ENCODE measurements around the gene ERCC3.
"Not testable (repeated sequence)": the region's sequence is repeated elsewhere in the genome, so short reads cannot be mapped to it uniquely, and the experiment has no call there.

ERCC3 gene

DNA sequence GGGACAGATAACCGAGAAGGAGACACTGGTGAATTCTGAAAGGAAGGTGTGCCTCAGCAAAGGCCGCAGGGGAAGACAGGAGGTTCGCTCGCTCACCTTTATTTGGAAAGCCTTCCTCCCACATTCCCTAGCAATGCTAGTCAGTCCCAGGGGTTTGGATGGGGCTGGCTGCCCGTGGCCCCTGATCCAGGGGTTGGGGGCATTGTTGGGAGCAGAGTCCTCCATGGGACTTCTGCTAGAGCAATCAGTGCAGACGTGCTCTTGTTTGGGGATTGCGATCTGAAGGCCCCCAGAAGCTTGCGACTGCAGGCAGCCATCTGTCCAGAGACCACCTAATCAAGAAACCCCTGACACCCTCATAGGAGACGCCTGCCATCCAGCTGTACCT is 67.8 kb downstream of the ERCC3 start:
- H3K27ac ChIP-seq, result no peak overlapping the region
- TF ChIP-seq, protein P1, sequence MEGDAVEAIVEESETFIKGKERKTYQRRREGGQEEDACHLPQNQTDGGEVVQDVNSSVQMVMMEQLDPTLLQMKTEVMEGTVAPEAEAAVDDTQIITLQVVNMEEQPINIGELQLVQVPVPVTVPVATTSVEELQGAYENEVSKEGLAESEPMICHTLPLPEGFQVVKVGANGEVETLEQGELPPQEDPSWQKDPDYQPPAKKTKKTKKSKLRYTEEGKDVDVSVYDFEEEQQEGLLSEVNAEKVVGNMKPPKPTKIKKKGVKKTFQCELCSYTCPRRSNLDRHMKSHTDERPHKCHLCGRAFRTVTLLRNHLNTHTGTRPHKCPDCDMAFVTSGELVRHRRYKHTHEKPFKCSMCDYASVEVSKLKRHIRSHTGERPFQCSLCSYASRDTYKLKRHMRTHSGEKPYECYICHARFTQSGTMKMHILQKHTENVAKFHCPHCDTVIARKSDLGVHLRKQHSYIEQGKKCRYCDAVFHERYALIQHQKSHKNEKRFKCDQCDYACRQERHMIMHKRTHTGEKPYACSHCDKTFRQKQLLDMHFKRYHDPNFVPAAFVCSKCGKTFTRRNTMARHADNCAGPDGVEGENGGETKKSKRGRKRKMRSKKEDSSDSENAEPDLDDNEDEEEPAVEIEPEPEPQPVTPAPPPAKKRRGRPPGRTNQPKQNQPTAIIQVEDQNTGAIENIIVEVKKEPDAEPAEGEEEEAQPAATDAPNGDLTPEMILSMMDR (conservative IDR thresholded peaks at IDR 0.05), result no peak
- no peak for TF ChIP-seq ZFX (IDR thresholded peaks at IDR 0.05)

DNA sequence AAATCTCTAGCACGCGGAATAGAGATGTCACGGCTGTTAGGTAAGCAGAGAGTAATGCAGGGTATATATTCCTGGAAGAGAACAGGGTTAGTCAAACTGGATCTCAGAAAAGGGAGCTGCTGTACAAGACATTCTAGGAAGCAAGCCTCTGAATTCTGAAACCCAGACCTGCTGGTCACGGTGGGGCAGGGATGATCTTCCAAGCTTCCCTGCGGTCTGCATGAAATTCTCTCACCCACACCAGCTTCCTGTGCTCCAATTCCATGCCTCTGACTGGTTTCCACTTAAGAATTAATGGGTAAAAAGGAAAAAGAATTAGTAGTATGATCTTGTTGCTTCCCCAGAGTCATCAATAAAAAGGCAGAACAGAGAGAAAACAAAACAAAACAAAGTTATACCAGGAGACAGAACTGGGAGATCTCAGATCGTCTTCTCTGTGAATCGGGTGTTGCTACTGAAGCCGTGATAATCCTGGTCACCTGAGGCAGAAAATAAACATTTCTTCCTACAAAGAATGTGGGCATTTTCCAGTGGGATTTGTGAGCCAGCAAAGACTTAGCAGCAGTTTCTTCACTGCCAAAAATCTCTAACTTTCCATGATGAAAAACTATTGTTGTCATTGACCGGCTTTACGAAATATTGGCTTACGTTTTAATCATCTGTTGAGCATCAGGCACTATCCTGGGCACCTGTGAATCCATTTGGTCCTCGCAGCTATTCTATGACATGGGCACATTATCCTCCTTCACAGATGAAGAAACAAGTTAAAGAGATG is 68.6 kb downstream of the ERCC3 start:
- no peak for TF ChIP-seq ZFX (IDR thresholded peaks at IDR 0.05)
- TF ChIP-seq, protein P1 (conservative IDR thresholded peaks at IDR 0.05), result no peak
- H3K27ac ChIP-seq, result no peak overlapping the region

DNA sequence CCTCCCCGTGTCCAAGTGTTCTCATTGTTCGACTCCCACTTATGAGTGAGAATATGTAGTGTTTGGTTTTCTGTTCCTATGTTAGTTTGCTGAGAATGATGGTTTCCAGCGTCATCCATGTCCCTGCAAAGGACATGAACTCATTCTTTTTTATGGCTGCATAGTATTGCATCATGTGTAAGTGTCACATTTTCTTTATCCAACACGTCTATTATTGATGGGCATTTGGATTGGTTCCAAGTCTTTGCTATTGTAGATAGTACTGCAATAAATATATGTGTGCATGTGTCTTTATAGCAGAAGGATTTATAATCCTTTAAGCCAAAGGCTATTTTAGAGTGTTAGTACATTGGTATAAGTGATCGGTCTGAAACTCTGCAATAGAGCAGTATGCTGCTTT is 69.8 kb downstream of the ERCC3 start:
- not testable (repeated sequence) for H3K27ac ChIP-seq

DNA sequence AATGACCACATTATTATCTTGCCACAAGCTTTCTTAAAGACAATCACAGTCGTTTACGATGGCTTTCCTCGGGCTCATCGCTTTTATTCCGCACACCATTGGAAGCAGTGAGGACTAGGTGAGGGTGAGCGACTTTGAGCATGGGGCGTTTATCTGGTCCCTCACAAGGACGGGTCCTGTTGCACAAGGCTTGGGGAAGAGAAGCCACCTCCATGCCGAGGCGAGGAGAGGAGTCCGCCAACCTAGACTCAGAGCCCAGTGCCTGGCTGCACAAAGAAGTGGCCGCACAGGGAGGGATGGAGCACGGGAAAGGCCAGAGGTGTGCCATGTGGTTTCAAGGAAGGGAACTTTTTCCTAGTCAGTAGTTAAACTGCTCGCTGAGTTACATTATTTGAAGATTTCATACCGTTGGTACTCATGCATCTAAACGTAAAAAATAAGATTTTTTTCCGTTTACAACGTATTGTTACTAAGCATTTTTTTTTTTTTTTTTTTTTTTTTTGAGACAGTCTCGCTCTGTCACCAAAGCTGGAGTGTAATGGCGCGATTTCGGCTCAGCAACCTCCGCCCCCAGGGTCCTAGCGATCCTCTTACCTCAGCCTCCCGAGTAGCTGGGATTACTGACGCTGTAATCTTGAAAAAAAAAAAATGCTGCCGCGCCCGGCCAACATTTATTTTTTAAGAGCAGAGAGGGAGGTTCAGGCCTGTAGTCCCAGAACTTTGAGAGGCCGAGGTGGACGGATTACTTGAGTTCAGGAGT is 73.0 kb downstream of the ERCC3 start:
- H3K27ac ChIP-seq, result no peak overlapping the region
- TF ChIP-seq, protein P1 (conservative IDR thresholded peaks at IDR 0.05), result no peak

DNA sequence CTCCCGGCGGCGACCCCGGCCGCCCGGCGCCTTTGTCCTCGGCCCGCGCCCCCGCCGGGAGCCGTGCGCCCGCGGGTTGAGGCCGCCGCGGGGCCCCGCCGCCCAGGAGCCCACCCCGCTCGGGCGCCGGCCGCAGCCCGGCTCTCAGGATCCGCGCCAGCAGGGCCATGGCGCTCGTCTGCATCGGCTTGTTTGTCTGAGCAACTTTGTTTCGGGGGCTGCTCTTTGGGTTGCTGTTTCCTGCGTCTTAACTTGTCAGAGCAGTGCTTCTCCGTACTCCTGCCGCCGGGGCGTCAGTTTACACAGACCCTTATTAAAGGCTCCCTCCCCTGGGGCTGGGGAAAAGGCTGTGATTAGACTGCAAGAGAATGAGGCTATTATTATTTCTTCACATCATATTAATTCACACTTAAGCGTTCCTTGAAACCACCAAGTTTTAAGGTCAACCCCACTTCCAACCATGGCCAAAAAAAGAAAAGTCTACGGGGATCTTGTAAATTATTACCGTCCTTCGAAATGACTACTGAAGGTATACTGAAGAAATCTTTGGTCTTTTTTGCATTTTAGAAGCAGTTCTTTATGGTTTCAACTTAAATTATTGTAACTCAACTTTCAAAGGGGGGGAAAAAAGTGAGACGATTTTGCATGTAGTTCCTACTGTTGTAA is 73.7 kb downstream of the ERCC3 start, which contains the start of gene CYP27C1:
TSS of gene CYP27C1 (minus strand) at position 198 of the 666 bp plus-strand sequence. CDS start at position 169, 29 bp downstream.
- TF ChIP-seq ZFX (IDR thresholded peaks at IDR 0.05), result no peak
- TF ChIP-seq, protein P1 (conservative IDR thresholded peaks at IDR 0.05), result no peak
- H3K27ac ChIP-seq, result no peak within 1 kb of the TSS

DNA sequence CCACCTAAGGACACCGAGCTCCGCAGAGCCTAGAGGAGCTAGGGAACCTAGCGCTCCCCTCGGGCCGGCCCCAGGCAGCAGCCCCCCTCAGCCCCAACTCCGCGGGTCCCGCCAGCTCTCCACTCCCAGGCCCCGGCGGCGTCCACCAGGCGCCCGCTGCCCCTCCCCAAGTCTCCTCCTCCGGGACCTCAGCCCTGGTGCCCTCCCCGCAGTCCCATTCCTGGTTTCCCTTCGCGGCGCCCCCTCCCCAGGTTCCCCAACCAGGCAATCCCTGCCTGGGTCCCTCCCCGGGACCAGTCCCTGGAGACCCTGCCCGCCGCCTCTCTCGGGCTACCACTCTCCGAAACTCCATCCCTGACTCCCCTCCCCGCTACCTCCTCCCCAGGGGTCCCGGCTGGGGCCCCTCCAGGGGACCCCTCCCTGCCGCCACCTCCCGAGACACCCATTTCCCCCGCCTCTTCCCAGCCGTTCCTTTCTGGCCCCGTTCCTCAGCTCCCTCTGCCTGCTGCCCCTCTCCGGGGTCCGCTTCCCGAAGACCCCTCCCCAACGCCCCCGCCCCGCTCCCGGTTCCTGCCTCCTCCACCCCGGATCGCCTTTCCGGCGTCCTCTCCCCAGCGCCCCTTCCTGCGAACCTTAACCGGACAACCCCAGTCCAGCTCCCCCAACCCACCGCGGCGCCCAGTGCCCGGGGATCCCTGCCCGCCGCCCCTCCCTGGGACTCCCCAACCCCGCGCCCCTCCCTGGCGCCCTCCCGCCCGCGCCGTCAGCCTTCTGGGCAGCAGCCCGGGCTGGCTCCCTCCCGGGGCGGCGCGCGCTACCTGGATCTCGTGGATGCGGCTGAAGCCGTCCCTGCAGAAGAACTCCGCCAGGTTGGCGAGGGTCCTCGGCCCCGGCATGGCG is 74.5 kb downstream of the ERCC3 start:
- no peak overlapping the region for H3K27ac ChIP-seq
- TF ChIP-seq, protein P1 (conservative IDR thresholded peaks at IDR 0.05), result no peak
- no peak for TF ChIP-seq ZFX (IDR thresholded peaks at IDR 0.05)

DNA sequence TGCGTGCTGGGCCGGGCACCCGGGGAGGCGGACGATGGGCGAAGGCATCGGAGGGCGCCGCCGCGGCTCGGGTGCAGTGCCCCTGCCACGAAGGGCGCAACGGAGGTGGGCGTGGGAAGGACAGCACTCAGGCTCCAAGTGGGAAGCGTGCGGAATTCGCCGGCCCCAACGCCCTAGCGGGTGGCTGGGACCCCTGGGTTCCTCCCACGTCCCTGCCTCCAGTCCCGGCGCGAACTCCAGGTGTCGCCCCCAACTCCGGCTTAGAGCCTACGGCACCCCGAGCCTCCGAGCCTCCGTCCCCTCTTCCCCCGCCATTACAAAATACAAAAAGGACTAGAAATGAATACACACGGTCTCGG is 75.2 kb downstream of the ERCC3 start:
- no peak overlapping the region for H3K27ac ChIP-seq
- TF ChIP-seq, protein P1 (conservative IDR thresholded peaks at IDR 0.05), result no peak
- TF ChIP-seq ZFX (IDR thresholded peaks at IDR 0.05), result no peak
